Measurements from ENCODE around the gene CDYL2. TPM values are rescaled to one million over a fixed set of nuclear protein-coding genes. Genes with fewer than 3 reads are reported as not detected.

CDYL2 gene
- total RNA-seq, 2 experiments from 2014 or later, result 10.4 to 11.4 TPM

GRCh38 chr16:80587071-80587470 is 217.3 kb downstream of the CDYL2 start:
- Mint-ChIP-seq H3K4me1 (ENCODE audit: low read depth) (peaks cover 50% of the 10 kb centered on the region), H3K36me3 (ENCODE audit: low read depth) (no peaks in the 10 kb centered on the region), H3K27ac (no peak overlapping the region), H3K27me3 (peaks cover 7% of the 10 kb centered on the region), H3K9me3 (no peaks in the 10 kb centered on the region), H3K4me3 (no peak overlapping the region)
- ATAC-seq (no peak), DNase-seq (no peak)
- intact Hi-C loops (cut with micrococcal nuclease), result loop anchor here (10.0 kb wide), 1 partner anchor 168 kb away; no protein-coding TSS in a partner anchor
- ChIA-PET CTCF (interaction anchor here (1.8 kb wide), 1 partner anchor 60 kb away, joined by 11 read pairs; no protein-coding TSS in a partner anchor), POLR2A (no interaction called here)
- TF ChIP-seq CTCF (IDR thresholded peaks at IDR 0.05), result no peak

- no peaks in the 10 kb centered on the region for H3K36me3 Mint-ChIP-seq (ENCODE audit: low read depth)
- no peak for ATAC-seq
- peaks cover 49% of the 10 kb centered on the region for H3K4me1 Mint-ChIP-seq (ENCODE audit: low read depth)
- no peaks in the 10 kb centered on the region for H3K9me3 Mint-ChIP-seq
- peaks cover 7% of the 10 kb centered on the region for H3K27me3 Mint-ChIP-seq
- no peak for DNase-seq
- H3K4me3 Mint-ChIP-seq, result no peak overlapping the region
- CTCF ChIA-PET, result interaction anchor here (1.0 to 1.8 kb wide), 2 partner anchors 16 to 60 kb away, joined by 3 to 11 read pairs; no protein-coding TSS in a partner anchor
- intact Hi-C loops (cut with micrococcal nuclease), result loop anchor here (10.0 kb wide), 1 partner anchor 168 kb away; no protein-coding TSS in a partner anchor
- TF ChIP-seq CTCF (IDR thresholded peaks at IDR 0.05), result no peak
- peak overlapping the region; percentile 46 for H3K27ac Mint-ChIP-seq
- POLR2A ChIA-PET, result no interaction called here
These were observed 217.9 kb downstream of the CDYL2 start for GRCh38 chr16:80586476-80586875.

GRCh38 chr16:80585764-80586163 is 218.6 kb downstream of the CDYL2 start:
- peaks cover 49% of the 10 kb centered on the region for H3K4me1 Mint-ChIP-seq (ENCODE audit: low read depth)
- TF ChIP-seq CTCF (IDR thresholded peaks at IDR 0.05), result no peak
- no peaks in the 10 kb centered on the region for H3K9me3 Mint-ChIP-seq
- peak overlapping the region; percentile 46 for H3K27ac Mint-ChIP-seq
- no peaks in the 10 kb centered on the region for H3K36me3 Mint-ChIP-seq (ENCODE audit: low read depth)
- H3K27me3 Mint-ChIP-seq, result peaks cover 7% of the 10 kb centered on the region
- peak; percentile 70 for ATAC-seq
- ChIA-PET POLR2A (interaction anchor here (1.1 kb wide), 1 partner anchor 16 kb away, joined by 4 read pairs; no protein-coding TSS in a partner anchor), CTCF (interaction anchor here (1.0 to 1.8 kb wide), 2 partner anchors 17 to 59 kb away, joined by 3 to 11 read pairs; no protein-coding TSS in a partner anchor)
- H3K4me3 Mint-ChIP-seq, result no peak overlapping the region
- intact Hi-C loops (cut with micrococcal nuclease), result loop anchor here (10.0 kb wide), 1 partner anchor 169 kb away; no protein-coding TSS in a partner anchor
- DNase-seq, result peak; percentile 30

GRCh38 chr16:80583466-80583865 is 220.9 kb downstream of the CDYL2 start:
- ATAC-seq (peak; percentile 6), DNase-seq (peak; percentile 70)
- ChIA-PET CTCF (interaction anchor here (1.6 kb wide), 1 partner anchor 58 kb away, joined by 5 read pairs; no protein-coding TSS in a partner anchor), POLR2A (interaction anchor here (0.7 to 1.0 kb wide), 2 partner anchors 14 to 219 kb away, joined by 3 read pairs; no protein-coding TSS in a partner anchor)
- Mint-ChIP-seq H3K36me3 (ENCODE audit: low read depth) (no peaks in the 10 kb centered on the region), H3K4me3 (no peak overlapping the region), H3K4me1 (ENCODE audit: low read depth) (peaks cover 58% of the 10 kb centered on the region), H3K27me3 (peaks cover 2% of the 10 kb centered on the region), H3K9me3 (no peaks in the 10 kb centered on the region), H3K27ac (no peak overlapping the region)
- TF ChIP-seq CTCF (IDR thresholded peaks at IDR 0.05), result no peak
- intact Hi-C loops (cut with micrococcal nuclease), result loop anchor here (5.0 to 10.0 kb wide), 3 partner anchors 41 to 171 kb away; partner anchors contain the start of gene DYNLRB2
